NCI-H69 (cell line): ENCODE data around the gene TMEM168.
"Not testable (repeated sequence)": the region's sequence is repeated elsewhere in the genome, so short reads cannot be mapped to it uniquely, and the experiment has no call there.

ENCODE experiments used
- DNase-seq: peaks from one replicate; lab custom pipeline; 2025; lab: John Stamatoyannopoulos, UW

Gene TMEM168

GRCh38 chr7:112779667-112780066 is 10.5 kb downstream of the TMEM168 start:
- DNase-seq, result no peak

- DNase-seq, result no peak
Measured at GRCh38 chr7:112777406-112777805, 12.8 kb downstream of the TMEM168 start.

- DNase-seq, result no peak
Measured at GRCh38 chr7:112771166-112771565, 19.0 kb downstream of the TMEM168 start.

GRCh38 chr7:112770051-112770450 is 20.1 kb downstream of the TMEM168 start:
- no peak for DNase-seq

DNA sequence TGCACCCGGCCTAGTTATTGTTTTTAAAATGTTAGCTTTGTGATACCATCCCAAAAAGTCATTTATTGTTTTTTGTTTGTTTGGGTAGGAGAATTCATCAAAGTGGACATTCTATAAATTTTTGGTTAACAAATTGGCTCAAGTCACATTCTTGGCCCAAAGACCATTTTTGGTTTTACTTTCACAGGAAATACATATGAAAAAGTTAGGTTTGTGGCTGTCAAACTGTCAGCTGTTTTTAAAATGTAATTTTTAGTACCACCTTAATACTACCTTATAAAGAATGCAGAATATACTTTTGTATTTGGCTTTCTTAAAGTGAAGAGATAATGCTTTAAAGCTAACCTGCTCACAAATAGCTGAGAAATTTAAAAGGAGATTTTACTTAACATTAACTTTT is 25.1 kb downstream of the TMEM168 start:
- DNase-seq, result no peak

GRCh38 chr7:112763996-112764395 is 26.2 kb downstream of the TMEM168 start:
- no peak for DNase-seq

DNA sequence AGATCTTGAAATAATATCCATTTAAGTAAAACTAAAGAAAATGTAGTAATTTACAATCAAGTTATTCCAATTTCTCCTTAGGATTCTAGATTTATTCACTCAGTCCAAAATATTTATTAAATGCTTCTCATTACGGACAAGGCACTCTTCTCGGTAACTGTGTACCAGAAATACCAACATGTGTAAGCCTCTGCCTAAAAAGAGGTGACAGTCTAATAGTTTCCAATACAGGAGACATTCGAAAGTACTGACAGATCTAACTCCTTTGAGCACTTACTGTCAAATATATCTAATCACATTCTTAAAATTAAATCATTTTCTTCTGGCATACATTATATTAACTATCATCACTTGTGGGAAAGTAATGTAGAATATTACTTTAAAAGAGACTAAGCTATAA is 26.9 kb downstream of the TMEM168 start:
- no peak for DNase-seq

DNA sequence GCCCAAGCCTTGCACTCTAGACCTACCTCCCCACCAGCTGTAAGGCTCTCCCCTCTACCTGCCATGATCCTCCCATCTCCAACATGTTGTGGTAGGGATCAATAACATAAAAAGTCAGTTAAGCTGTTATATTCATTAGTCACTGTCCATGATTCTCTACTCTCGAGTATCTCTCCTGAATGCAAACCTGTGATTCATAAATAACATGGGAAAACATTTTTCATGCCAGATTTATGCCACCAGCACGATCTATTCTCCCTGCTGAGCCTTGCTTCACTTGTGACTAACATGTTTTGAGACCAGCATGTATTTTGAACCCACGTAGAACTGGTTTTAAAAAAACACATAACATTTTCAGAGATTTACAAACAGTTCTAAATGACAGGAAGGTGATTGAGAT is 30.3 kb downstream of the TMEM168 start:
- no peak for DNase-seq

DNA sequence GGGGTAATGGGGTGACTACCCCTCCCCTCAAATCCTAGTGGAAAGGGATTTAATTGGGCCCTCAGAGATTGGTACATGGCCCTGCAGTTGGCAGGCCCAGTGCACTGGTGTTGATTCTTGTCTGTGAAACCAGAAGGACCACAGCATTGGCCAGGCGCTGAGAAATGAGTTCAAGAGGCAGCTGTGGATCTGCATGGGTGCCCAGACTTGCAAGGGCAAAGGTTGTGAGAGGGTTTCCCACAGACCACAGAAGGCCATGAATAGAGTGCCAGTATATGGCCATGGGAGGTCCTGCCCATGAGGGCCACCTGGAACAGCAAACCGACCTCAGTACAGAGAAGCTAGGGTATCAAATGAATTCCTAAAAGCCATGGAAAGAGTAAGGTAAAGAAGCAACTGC is 32.9 kb downstream of the TMEM168 start:
- no peak for DNase-seq

DNA sequence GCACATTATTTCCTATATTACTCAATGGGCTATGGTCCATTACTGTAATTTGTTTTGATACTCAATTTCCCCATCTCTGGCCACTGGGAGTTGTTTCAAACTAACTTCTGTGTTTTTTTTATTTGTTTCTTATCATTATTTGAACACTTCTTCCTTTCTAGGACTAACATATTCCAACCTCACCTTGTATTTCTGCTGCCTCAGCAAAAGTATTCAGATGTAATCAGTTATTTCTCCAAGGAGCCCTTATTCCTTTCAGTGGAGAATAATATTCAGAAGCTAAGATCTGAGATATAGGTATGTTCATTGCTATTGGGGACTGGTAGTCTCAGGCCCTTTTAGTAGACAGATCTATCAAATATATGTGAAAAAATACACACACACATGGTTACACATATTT is 36.9 kb downstream of the TMEM168 start:
- no peak for DNase-seq

GRCh38 chr7:112752576-112752975 is 37.6 kb downstream of the TMEM168 start:
- DNase-seq, result no peak

GRCh38 chr7:112749775-112750174 is 40.4 kb downstream of the TMEM168 start:
- peak; percentile 18 for DNase-seq

GRCh38 chr7:112748381-112748780 is 41.8 kb downstream of the TMEM168 start:
- no peak for DNase-seq

DNA sequence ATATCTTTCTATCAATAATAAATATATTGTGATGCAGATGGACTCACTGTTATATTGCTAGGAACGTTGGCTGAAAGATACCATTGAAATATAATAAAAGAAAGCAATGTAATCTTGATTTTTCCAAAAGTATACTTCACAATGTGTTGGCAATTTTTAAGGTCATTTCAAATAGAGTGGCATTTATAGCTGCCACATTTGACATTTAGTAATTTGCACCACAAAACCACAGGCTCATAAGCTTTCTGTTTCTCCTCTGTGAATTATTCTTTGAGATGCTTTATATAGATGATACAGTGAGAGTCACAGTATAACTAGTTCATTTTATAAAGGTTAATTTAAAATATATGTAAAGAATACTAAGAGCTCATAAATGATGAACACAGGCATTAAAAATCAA is 44.6 kb downstream of the TMEM168 start:
- DNase-seq, result no peak

DNA sequence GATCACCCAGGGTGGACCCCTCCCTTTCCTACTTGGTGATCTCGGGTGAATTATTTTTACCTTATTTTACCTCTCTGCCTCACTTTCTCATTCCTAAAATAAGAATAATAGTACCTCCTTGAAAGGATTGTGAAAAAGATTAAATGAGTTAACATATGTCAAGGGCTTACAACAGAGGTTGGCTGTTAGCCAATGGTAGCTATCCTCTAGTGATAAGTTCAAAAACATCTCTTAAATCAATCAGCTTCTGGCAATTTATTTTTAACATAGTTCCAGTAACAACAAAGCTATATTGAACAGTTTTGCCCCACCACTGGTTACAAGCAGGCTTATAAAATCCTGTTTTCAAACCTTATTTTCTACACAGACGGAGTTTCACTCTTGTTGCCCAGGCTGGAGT is 45.4 kb downstream of the TMEM168 start:
- no peak for DNase-seq

- peak; percentile 48 for DNase-seq
Measured at GRCh38 chr7:112743811-112744210, 46.4 kb downstream of the TMEM168 start.

GRCh38 chr7:112740667-112741066 is 49.5 kb downstream of the TMEM168 start:
- DNase-seq, result no peak

DNA sequence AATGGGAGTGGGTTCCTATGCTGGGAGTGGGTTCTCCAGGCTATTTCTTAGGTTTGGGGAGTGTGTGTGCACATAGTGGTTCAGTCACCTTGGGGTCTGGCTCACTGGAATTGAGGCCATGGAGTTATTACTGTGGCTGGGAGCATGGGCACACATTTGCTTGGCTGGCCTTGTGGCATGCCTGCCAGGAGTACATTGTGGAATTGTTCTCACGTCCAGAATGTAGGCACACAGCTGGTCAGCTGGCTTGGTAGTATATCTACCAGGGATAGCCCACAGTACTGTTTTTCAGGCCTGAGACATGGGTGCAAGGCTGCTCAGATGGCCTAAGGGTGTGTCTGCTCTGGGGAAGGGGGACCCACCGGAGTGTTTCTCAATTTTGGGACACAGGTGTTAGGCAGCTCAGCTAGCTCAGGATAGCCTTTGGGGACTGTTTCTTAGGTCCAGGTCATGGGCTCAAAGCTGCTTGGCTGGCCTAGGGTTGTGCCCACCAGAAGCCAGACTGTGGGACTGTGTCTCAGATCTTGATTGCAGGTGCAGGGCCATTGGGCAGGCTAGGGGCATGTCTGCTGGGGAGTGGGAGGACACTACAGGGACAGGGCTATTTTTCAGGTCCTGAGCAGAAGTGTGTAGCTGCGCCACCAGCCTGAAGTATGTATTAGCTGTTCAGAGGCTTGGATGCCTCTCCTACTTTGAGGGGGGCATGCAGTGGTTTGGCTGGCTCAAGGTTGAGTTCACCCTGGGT is 50.6 kb downstream of the TMEM168 start:
- DNase-seq, result no peak

- DNase-seq, result no peak
Measured at GRCh38 chr7:112735261-112735660, 54.9 kb downstream of the TMEM168 start.

DNA sequence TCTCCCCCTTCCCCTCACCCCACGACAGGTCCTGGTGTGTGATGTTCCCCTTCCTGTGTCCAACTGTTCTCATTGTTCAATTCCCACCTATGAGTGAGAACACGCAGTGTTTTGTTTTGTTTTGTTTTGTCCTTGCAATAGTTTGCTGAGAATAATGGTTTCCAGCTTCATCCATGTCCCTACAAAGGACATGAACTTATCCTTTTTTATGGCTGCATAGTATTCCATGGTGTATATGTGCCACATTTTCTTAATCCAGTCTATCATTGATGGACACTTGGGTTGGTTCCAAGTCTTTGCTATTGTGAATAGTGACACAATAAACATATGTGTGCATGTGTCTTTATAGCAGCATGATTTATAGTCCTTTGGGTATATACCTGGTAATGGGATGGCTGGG is 58.9 kb downstream of the TMEM168 start:
- not testable (repeated sequence) for DNase-seq

DNA sequence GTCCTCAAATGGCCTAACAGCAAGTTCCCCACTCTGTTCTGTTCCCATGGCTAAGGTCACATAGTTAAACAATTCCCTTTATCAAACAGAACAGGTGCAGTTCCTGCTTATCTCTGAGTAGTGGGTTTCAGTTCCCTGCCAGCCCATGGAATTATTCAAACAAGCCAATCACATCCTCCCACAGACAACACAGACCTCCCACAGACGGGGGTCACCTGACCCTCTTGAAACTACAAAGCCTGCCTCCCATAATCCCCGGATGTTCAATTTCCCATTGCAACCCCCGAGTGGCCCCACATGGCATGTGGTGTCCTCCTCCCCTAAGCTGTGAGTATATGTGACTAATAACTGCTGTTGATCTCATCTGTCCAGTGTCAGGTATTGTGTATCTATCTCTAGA is 64.1 kb downstream of the TMEM168 start:
- DNase-seq, result peak; percentile 20

- DNase-seq, result no peak
Measured at GRCh38 chr7:112723416-112723815, 66.8 kb downstream of the TMEM168 start.

GRCh38 chr7:112721366-112721765 is 68.8 kb downstream of the TMEM168 start:
- DNase-seq, result no peak

GRCh38 chr7:112715525-112715924 is 74.7 kb downstream of the TMEM168 start:
- DNase-seq, result no peak
